HCT116 (cell line): ENCODE data around the gene CFAP53. TPM values are rescaled to one million over a fixed set of nuclear protein-coding genes. Genes with fewer than 3 reads are reported as not detected.
"Not testable (repeated sequence)": the region's sequence is repeated elsewhere in the genome, so short reads cannot be mapped to it uniquely, and the experiment has no call there.

Source experiments
- ATAC-seq: fragments of 200-7000 bp; cut with Tn5 transposase; 2 replicates; pipeline ENCODE4 v1.9.1; 2020; ENCODE audit warnings: mild to moderate bottlenecking, moderate library complexity
- BruUV-seq: library from RNA; stranded (reverse); fragments of 400-500 nt; replicated peaks from 2 replicates; lab custom pipeline; 2021; lab: Mats Ljungman, UMichigan
- CTCF ChIA-PET: fragments of 300-600 bp; sonication (Branson Sonifier 250); formaldehyde crosslinking; loops from one replicate; lab custom pipeline; 2021; ENCODE audit warnings: antibody characterized with exemption; lab: Charles Lee
- POLR2A ChIA-PET: fragments of 300-600, 350-600 bp; sonication (Branson Sonifier 250); formaldehyde crosslinking; loops from one replicate; lab custom pipeline; 2021; ENCODE audit warnings: antibody characterized with exemption; lab: Charles Lee
- RAD21 ChIA-PET, 2 experiments: fragments of 300-600 bp; sonication (Branson Sonifier 250); formaldehyde crosslinking; loops; one replicate each; lab custom pipeline; 2023; ENCODE audit warnings: low total read pairs in 2 of 2; ENCODE audit not compliant: uncharacterized antibody in 2 of 2, unreplicated experiment in 2 of 2, low non-redundant PET in 1 of 2; lab: Charles Lee
- DNase-seq: peaks from one replicate; pipeline ENCODE4 v3.0.0-alpha.2; 2010; ENCODE audit warnings: low read depth, low spot score
- H2AFZ ChIP-seq: fragments of 200-600 bp; shearing (Covaris generic), sonication (generic); 2 replicates; pipeline ENCODE4 v1.6.1; 2017; ENCODE audit warnings: low read depth, mixed run types, mixed read lengths, antibody characterized with exemption, low read length; ENCODE audit not compliant: poor library complexity, severe bottlenecking
- H3K27ac ChIP-seq: 2 replicates; pipeline ENCODE4 v1.5.1; 2012; ENCODE audit warnings: low read depth, low read length
- H3K27me3 ChIP-seq: fragments of 200-600 bp; sonication (generic); 2 replicates; pipeline ENCODE4 v1.6.1; 2016; ENCODE audit warnings: mixed run types, low read length, mixed read lengths; ENCODE audit not compliant: insufficient read depth
- H3K36me3 ChIP-seq, 2 experiments: fragments of 200-500 bp in 1 of 2; fragments of 200-600 bp in 1 of 2; sonication (Bioruptor generic) in 1 of 2; sonication (generic) in 1 of 2; 2 replicates each; pipeline versions ENCODE4 v1.5.1 to v1.6.1; 2014 to 2016; ENCODE audit warnings: low read length in 2 of 2, inconsistent platforms in 1 of 2, mixed read lengths in 1 of 2, mixed run types in 1 of 2; ENCODE audit not compliant: insufficient read depth in 2 of 2, control insufficient read depth in 1 of 2
- H3K4me1 ChIP-seq, 2 experiments: fragments of 200-600 bp in 1 of 2; sonication (generic) in 1 of 2; 2 replicates each; pipeline versions ENCODE4 v1.5.1 to v1.6.1; 2012 to 2017; ENCODE audit warnings: low read length in 2 of 2, inconsistent platforms in 1 of 2, mild to moderate bottlenecking in 1 of 2, mixed read lengths in 1 of 2, mixed run types in 1 of 2, moderate library complexity in 1 of 2; ENCODE audit not compliant: insufficient read depth in 2 of 2, control insufficient read depth in 1 of 2
- H3K4me2 ChIP-seq: fragments of 200-600 bp; sonication (generic); 2 replicates; pipeline ENCODE4 v1.6.1; 2017; ENCODE audit warnings: mixed run types, low read length, mixed read lengths
- H3K4me3 ChIP-seq, 2 experiments: fragments of 200-600 bp in 1 of 2; sonication (generic) in 1 of 2; replicated peaks in 1 of 2; 2 replicates each; pipeline ENCODE4 v1.5.1; 2011 to 2016; ENCODE audit warnings: low read length in 2 of 2, control low read depth in 1 of 2, low read depth in 1 of 2, mild to moderate bottlenecking in 1 of 2, mixed read lengths in 1 of 2, mixed run types in 1 of 2
- H3K79me2 ChIP-seq: fragments of 200-600 bp; sonication (generic); 2 replicates; pipeline ENCODE4 v1.6.1; 2017; ENCODE audit warnings: mild to moderate bottlenecking, mixed run types, low read length, moderate library complexity, mixed read lengths; ENCODE audit not compliant: insufficient read depth
- H3K9ac ChIP-seq: fragments of 200-600 bp; sonication (generic); 2 replicates; pipeline ENCODE4 v1.6.1; 2016; ENCODE audit warnings: low read length, mixed read lengths
- H3K9me2 ChIP-seq: fragments of 200-600 bp; sonication (generic), shearing (Covaris generic); 2 replicates; pipeline ENCODE4 v1.6.1; 2017; ENCODE audit warnings: mixed run types, mild to moderate bottlenecking, moderate library complexity; ENCODE audit not compliant: insufficient read depth
- H3K9me3 ChIP-seq, 2 experiments: fragments of 200-500 bp in 1 of 2; fragments of 200-600 bp in 1 of 2; sonication (Bioruptor generic) in 1 of 2; sonication (generic) in 1 of 2; 2 replicates each; pipeline ENCODE4 v1.6.1; 2014 to 2017; ENCODE audit warnings: low read length in 2 of 2, mixed read lengths in 2 of 2, inconsistent platforms in 1 of 2, low read depth in 1 of 2, mild to moderate bottlenecking in 1 of 2, mixed run types in 1 of 2, moderate library complexity in 1 of 2; ENCODE audit not compliant: control insufficient read depth in 1 of 2, insufficient read depth in 1 of 2
- H4K20me1 ChIP-seq: fragments of 200-600 bp; sonication (generic), shearing (Covaris generic); 2 replicates; pipeline ENCODE4 v1.6.1; 2017; ENCODE audit warnings: mixed run types, mild to moderate bottlenecking, moderate library complexity; ENCODE audit not compliant: insufficient read depth
- ATF3 ChIP-seq: IDR thresholded peaks from 2 replicates; pipeline ENCODE4 v1.6.1; 2012
- CEBPB ChIP-seq: IDR thresholded peaks from 2 replicates; pipeline ENCODE4 v1.6.1; 2012; ENCODE audit warnings: low read depth
- EGR1 ChIP-seq: IDR thresholded peaks from 2 replicates; pipeline ENCODE4 v1.6.1; 2012; ENCODE audit warnings: low read depth
- EZH2 ChIP-seq: fragments of 200-600 bp; sonication (generic); IDR thresholded peaks from 2 replicates; pipeline ENCODE4 v1.6.1; 2017; ENCODE audit warnings: antibody characterized with exemption, mixed run types
- EZH2phosphoT487 ChIP-seq: fragments of 200-600 bp; IDR thresholded peaks from 2 replicates; pipeline ENCODE4 v1.6.1; 2018; ENCODE audit warnings: antibody characterized with exemption, borderline replicate concordance
- FOSL1 ChIP-seq: IDR thresholded peaks from 2 replicates; pipeline ENCODE4 v1.6.1; 2012; ENCODE audit warnings: low read depth
- POLR2AphosphoS5 ChIP-seq: IDR thresholded peaks from 2 replicates; pipeline ENCODE4 v1.6.1; 2011; ENCODE audit warnings: mild to moderate bottlenecking, low read depth, low read length, moderate library complexity
- RAD21 ChIP-seq: IDR thresholded peaks from 2 replicates; pipeline ENCODE4 v1.6.1; 2012; ENCODE audit warnings: low read depth, mild to moderate bottlenecking
- SIN3A ChIP-seq: IDR thresholded peaks from 2 replicates; pipeline ENCODE4 v1.6.1; 2012; ENCODE audit warnings: low read depth
- SRF ChIP-seq: IDR thresholded peaks from 2 replicates; pipeline ENCODE4 v1.6.1; 2012; ENCODE audit warnings: low read depth
- TCF7L2 ChIP-seq: IDR thresholded peaks from 2 replicates; pipeline ENCODE4 v1.7.0; 2011; ENCODE audit warnings: borderline replicate concordance, inconsistent platforms; ENCODE audit not compliant: insufficient read depth, insufficient read length; ENCODE audit errors: extremely low read depth
- ZFX ChIP-seq: fragments of 450-650 bp; IDR thresholded peaks from 2 replicates; pipeline ENCODE4 v1.6.1; 2017
- intact Hi-C: fragments of 100-400 bp; cut with micrococcal nuclease; formaldehyde crosslinking; loops from 2 replicates; pipeline ENCODE4 v1.10.0; 2022
- total RNA-seq: library from RNA; stranded (reverse); gene quantifications from one replicate; pipeline ENCODE4 v1.2.1, GENCODE V29; 2021; ENCODE audit not compliant: unreplicated experiment
- TF ChIP-seq, protein P1 (sequence below): IDR thresholded peaks from 2 replicates; pipeline ENCODE4 v1.6.1; 2012

The CFAP53 gene
- total RNA-seq, 1 experiment from 2014 or later: 1.1 TPM

- TF ChIP-seq ATF3 (no peak), POLR2AphosphoS5 (no peak), TCF7L2 (no peak), FOSL1 (no peak), EZH2 (no peak), EGR1 (no peak), RAD21 (no peak), CEBPB (no peak), EZH2phosphoT487 (no peak), ZFX (no peak)
- TF ChIP-seq, protein P1, sequence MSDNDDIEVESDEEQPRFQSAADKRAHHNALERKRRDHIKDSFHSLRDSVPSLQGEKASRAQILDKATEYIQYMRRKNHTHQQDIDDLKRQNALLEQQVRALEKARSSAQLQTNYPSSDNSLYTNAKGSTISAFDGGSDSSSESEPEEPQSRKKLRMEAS: no peak
- TF ChIP-seq, all 23 proteins: peak for 0
These were observed 45.4 kb upstream of the CFAP53 start (continued) for GRCh38 chr18:50311650-50312049.

DNA sequence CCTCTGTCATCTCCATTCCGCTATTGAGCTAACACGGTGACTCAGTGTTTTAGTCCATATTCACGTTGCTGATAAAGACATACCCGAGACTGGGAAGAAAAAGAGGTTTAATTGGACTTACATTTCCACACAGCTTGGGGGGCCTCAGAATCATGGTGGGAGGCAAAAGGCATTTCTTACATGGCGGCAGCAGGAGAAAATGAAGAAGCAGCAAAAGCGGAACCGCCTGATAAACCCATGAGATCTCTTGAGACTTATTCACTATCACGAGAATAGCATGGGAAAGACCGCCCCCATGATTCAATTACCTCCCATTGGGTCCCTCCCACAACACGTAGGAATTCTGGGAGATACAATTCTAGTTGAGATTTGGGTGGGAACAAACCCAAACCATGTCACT, 43.8 kb upstream of the CFAP53 start:
- intact Hi-C loops: no loop called here
- Histone ChIP-seq H2AFZ (no peak overlapping the region), H3K4me2 (no peak overlapping the region), H3K9me2 (no peaks in the 10 kb centered on the region; the same call in 1 of the 2 replicates), H3K9ac (no peak overlapping the region), H3K79me2 (no peaks in the 10 kb centered on the region), H3K4me1 (no peaks in the 10 kb centered on the region), H3K36me3 (no peaks in the 10 kb centered on the region), H3K4me3 (no peak overlapping the region), H3K9me3 (no peaks in the 10 kb centered on the region), H4K20me1 (no peaks in the 10 kb centered on the region), H3K27ac (no peak overlapping the region), H3K27me3 (no peaks in the 10 kb centered on the region)
- ChIA-PET CTCF (no interaction called here), POLR2A (no interaction called here), RAD21 (no interaction called here)
- no peak for TF ChIP-seq ZFX
- TF ChIP-seq SIN3A: no peak
- TF ChIP-seq SRF: no peak
- TF ChIP-seq ATF3: no peak
- no TSS peak for BruUV-seq
- DNase-seq: no peak
- no peak for ATAC-seq

GRCh38 chr18:50308851-50309250, 42.6 kb upstream of the CFAP53 start:
- H3K9ac ChIP-seq, CTCF ChIA-PET, H3K9me2 ChIP-seq, H4K20me1 ChIP-seq, H3K79me2 ChIP-seq, H2AFZ ChIP-seq, H3K27ac ChIP-seq, H3K4me2 ChIP-seq, RAD21 ChIA-PET, POLR2A ChIA-PET, H3K4me3 ChIP-seq, H3K36me3 ChIP-seq, ATAC-seq, H3K4me1 ChIP-seq, intact Hi-C loops, H3K9me3 ChIP-seq, H3K27me3 ChIP-seq, BruUV-seq, DNase-seq: not testable (repeated sequence)
